Endometrium (tissue), 2 donors: ENCODE results near the gene RUNX1.

Experiments
- FAIRE-seq: peaks from 2 replicates; lab custom pipeline; 2012; peaks lifted over from hg19 to GRCh38; lab: Jason Lieb, UNC
- donor health status: control.
- donor health status: control.

RUNX1 gene

DNA sequence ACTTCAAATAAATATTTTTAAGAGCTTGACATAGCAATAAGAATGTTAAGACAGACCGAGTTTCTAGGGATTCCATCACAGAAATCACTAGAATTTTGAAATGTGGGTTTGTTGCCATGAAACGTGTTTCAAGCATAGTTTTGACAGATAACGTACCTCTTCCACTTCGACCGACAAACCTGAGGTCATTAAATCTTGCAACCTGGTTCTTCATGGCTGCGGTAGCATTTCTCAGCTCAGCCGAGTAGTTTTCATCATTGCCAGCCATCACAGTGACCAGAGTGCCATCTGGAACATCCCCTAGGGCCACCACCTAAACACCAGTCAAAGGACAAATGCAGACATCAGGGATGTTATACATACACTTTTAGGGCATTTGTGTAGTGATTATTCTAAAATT lies 168.7 kb downstream of the RUNX1 start:
- no peak for FAIRE-seq

DNA sequence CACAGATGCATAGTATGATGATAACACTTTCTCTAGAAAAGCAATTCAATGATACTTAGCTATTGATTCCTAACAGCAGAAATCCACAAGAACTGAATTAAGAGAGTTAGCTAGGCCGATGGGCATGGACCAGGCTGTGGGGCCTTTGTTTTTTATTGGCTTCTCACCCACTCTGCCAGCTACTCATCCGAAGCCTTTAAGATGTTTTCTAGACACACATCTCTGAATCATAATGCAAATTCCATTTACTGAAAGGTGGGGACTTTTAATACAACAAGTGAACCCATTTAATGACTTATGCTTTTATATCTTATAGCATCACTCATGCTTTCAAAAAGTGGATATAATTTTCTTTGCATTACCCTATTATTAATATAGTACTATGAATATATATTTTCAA lies 170.2 kb downstream of the RUNX1 start:
- FAIRE-seq = no peak

DNA sequence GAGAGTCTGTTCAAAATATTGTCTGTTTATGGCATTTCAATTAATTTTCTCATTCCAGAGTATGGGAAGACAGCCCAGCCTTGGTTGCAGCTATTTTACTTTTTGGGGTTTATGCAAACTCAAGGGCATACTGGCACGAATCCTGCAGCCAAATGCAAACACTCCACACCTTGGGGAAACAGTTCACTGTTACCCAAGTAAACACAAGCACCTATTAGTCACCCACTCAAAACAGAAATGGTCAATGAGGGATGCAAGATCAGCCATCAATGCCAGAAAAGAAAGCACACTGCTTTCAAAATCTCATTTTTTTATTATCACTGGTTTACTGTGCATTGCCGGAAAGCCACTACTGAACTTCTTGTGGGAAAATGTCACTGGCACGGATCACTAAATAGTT lies 170.6 kb downstream of the RUNX1 start:
- FAIRE-seq = no peak

DNA sequence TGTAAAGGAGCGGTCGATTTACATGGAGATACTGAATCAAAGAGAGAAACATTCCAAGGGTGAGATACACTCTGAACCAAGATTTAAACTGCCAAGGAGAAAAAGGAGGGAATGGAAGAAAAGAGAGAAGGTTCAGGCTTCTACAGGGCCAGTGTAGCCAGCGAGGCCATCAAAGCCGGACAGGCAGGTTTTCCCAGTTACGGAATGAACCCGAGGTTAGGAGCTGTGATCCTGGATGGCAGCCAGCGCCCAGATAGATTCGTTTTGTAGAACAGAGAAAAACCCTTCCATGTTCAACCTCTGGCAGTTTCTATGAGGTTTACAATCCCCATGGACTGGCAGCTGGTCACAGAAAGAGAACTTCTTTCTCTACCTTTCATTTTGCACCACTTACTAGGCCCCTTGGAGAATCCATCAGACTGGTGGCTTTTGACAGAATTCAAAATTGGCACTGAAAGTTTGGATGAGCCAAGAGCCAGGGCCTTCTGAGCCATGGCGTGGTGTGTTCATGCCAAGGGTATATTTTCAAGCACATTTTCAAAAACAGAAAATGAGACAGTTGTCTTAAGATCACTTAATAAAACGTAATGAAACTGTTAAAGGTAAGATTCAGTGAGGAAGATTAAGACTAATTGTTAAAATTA lies 171.5 kb downstream of the RUNX1 start:
- no peak for FAIRE-seq

DNA sequence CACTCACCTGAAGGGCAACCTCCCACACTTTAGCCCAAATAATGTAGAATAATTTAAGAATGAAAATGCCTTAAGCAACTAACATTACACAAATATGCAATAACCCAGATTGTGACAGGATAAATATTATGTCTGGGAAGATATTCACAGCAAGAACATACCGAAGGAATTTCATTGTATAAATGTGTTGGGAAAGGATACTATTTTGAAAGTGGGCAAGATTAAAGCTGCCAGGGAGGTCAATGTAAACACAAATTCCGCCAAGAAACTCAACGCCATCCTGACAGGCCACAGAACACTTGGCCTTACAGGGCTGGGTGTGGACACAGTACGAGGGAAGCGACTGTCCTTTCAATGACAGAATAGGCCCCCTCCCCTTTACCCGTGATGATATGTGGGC lies 173.3 kb downstream of the RUNX1 start:
- no peak for FAIRE-seq

DNA sequence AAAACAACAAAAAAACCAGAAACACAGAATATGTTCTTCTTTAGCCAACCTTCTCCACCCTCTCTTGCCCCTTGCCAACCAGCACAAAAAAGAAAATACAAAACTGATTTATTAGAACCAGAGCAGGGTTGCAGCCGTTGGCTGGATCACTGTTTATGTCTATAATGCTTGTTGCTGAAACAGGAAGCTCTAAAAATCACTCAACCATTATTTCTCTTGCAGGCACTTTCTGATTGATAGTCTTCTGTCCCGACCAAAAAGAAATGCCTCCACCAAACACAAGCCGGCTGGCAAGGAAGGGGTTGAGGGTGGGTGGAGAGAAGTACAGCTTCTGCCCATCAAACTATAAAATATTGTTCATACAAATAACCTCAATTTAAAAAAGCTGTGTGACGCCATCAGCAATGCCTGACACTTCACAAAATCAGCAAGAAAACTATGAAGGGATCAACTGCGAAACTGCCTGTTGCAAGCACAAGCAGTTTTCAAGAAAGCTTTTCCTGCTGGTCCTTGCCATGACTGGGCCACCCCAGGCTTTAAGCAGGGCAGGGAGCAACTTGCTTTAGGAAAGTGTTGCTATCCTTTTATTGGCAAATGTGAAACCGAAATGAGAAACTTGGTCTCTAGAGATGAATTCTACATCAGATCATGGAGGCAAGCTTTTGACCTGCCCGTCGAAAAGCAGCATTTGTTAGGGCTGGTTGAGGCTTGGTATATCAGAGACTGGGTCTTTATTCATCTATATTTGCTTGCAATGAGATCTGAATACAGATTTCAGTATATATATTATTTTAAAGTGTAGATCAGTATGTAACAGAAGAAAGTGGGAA lies 174.2 kb downstream of the RUNX1 start:
- FAIRE-seq = no peak

DNA sequence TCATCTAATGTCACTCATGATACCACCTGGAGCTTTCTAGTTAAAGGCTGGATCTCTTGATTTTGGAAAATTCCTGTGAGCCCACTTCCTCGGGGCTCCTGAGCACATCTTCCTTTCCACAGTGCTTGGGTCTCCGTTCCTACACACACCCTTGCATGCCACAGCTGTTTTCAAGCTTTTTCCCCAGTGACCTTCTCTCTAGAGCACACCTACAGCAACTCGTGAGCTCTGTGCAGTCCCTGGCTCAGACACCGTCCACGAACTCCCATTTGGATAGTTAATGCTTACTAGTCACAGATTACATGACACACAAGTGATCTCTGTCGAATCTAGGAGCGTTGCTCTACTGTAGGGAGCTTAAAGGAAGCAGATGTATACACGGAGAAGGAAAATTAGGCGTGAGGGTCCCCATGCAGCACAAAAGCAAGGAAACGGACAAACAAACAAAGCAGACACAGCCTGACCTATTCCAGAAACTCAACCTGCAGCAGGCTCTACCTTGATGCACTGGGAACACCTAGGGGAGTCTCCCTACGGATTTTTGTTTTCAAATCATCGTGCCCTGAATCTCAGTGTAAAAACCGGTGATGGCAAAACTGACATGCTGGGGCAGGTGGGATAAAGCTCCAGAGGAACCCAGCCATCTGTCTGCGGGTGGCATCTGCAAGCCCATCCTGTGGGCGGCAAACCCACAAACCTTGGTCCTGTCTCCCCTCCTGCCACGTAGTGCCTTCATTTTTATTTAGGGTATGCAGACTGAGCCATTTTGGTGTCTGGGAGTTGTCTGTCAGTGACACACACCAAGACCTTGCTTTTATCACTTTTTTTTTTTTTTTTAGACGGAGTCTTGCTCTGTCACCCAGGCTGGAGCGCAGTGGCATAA lies 177.8 kb downstream of the RUNX1 start:
- no peak for FAIRE-seq

DNA sequence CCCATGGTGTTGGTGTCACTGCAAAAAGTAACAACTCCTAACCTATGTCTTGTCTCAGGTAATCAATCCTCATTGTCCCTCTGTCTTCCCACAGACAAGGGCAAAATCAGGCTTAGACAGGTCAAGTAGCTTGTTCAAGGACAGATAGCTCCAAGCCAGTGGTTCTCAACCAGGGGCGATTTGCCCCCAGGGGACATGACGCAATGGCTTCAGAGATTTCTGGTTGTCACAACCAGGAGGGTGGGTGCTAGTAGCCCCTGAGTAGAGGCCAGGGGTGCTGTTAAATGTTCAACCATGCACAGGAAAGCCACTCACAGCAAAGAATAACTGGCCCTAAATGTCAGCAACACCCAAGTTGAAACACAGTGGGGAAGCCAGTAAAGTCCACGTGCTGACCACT lies 178.9 kb downstream of the RUNX1 start:
- no peak for FAIRE-seq

DNA sequence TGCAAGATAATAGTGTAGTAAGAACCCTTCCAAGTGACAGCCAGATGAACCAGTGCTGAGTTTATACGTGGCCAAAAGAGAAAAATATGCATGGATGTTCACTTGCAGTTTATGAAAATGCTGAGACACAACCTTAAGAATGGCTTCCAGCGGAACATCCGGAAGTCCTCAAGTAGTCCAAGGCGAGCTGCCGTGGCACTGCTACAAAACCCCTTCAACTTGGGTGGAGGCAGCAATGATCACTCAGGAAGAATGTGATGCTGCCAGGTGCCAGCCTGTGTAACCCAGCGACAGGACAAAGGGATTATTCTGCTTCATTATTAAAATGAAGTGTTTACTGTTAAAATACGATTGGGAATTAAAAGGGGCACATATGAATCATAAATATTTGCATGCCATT lies 179.6 kb downstream of the RUNX1 start:
- no peak for FAIRE-seq

DNA sequence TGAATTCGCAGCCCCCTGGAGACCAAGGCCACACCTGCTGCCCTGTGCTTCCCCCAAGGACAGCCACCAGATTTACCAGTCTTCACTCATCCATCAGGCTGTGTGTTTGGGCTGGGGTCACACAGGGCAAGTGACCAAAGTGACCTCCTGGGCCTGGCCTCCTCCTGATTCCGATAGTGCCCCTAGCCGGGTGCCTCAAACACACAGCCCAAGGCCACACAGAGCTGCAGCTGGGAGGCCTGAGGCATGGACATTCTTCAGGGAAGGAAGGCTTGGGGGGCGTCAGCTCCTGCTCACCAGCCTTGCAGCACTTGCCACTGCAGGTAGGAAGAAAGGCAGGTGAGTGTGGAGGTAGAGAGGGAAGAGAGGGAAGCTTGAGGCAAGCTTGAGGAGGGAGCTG lies 181.3 kb downstream of the RUNX1 start:
- no peak for FAIRE-seq

DNA sequence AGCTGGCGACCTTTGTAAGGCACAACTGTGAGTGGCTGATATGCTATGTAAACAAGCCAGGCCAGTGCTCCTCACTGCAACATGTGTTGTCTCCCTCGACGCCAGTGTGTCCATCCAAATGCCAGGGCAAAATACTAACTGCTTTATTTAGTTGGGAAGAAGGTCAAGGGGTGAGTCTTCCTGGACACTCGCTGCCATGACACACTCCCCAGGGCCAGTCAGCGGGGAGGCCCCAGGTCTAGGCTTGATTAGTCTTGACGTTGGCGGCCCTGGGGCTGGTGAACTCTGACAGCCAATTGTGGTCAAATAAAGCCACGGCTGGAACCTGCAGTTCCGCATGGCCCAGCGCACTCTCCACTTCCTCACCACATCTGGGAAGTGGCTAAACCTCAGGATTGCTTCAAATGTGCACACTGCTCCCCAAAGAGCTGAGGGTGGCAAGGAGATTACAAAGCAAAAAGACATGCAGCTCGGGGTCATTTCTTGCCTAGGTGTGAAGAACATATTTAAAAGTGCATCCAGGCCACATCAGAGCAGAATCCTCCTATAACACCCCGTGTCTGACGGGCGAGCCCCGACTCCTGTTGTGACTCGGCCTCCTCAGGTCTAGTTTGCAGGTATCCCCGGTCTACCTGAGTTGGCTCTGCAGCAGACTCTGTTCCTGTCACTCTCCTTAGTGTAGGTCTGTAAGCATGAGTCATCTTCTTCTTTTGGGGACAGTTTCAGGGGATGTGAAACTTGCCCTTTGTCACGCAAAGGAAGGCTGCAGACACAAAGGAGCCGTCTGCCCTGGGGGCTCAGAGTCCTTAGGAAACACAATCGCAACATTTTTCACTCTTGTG lies 183.5 kb downstream of the RUNX1 start:
- FAIRE-seq = no peak

DNA sequence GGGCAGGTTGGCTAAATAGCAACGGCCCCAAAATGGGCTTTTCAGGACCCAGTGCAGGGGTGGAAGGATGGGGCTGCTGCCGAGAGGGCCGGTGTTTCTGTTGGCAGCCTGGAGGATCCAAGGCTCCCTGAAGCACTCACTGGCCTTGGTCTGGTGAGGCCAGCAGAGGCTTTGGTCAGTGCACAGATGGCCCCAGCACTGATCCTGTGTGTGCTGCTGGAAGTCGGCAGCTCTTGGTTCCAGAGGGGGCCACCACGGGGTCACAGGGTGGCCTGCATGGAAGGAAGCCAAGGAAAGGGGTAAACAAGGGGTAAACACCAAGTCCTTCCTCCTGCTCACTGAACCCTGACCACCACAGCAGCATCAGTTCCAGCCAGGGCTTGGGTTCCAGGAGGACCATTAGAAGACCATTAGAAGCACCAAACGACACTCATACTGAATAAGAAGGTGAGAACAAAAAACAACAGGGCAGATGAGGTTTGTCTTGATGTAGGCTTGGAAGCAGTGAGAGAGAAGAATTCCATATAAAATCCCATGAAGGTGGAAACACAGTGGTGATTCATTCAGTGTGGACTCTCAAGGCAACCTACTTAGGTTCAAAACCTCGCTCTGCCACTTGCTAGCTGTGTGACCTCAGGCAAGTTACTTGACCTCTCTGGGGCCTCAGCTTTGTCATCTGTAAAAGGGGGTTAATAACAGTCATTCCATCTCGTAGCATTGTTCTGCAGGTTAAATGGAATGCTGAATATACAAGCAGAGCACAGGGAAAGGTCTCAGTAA lies 184.5 kb downstream of the RUNX1 start:
- no peak for FAIRE-seq

DNA sequence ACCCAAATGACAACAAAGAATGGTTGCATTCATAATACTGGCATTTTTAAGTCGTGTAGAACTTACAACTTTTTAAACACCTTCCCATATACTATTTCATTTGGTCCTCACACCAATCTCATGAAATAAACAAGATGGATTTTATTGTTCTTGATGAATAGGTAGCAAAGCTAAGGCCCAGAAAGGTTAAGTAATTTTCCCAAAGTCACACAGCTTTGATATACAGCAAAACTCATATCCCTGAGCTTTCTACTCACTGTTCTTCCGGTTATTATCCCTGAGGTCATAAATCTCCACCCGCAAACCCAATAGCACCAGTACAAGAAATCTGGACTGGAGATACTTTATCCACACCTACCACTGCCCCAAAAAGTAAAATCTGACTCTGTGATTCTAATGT lies 186.2 kb downstream of the RUNX1 start:
- no peak for FAIRE-seq

DNA sequence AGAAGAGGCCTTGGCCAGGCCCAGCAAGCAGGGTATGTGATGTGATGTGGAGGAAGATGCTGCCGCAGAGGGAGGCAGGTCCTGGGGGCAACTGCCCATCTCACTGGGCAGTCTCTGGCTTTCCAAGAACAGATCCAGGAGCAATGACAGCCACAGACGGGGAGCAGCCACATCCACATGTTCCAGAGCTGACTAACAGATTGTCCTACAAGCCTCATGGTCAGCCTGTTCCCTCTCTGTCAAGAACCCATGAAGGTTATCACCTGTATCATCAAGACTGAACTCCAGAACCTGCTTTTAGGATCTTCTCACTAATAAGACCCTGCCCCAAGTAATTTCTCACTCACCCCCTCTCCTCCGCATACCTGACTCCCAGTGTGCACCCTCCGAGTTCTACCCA lies 187.8 kb downstream of the RUNX1 start:
- FAIRE-seq = no peak

DNA sequence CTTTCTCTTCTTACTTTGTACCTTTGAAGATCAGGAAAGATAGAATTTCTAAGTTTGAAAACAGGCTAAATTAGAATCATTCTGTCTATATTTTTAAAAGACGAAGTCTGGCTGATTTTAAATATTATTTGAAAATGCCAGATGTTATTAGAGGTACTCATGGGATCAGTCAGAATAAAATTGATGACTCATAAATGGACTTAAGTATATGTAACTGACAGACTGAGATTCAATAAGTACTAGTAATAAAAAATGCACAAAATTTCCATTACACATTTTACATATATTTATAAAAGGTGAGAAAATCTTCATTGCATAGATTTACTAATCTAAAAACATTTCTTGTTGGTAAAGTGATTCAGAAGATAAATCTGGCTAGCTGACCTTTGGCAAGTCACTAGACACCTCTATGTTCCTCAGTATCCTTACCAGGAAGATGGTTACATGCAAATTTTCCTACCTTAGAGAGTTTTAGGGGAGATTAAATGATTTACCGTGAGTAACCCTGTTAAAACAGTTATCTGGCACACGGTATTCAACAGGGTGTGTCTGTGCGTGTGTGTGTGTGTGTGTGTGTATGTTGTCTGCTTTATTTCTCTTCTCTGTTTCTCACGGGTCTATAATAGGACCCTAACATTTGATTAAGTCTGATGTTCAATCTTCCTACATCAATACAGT lies 189.0 kb downstream of the RUNX1 start:
- FAIRE-seq = no peak

DNA sequence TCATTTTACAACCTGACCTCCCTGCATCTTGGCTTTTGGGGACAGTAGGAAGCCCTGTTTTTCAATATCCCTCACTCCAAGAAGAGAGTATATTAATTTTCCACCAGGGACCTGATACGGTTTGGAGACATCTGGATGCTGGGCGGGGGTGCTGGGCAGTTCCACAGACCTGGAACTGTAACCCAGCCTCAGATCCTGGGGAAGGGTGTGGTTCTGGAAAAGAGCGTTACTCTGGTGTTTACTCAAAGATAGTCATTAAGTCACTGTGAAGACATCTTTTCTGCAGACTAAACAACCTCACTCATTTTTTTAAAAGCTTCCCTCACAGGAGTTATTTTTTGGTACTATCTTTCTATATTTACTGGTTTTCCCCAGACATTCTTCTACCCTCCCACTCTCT lies 190.5 kb downstream of the RUNX1 start:
- no peak for FAIRE-seq

DNA sequence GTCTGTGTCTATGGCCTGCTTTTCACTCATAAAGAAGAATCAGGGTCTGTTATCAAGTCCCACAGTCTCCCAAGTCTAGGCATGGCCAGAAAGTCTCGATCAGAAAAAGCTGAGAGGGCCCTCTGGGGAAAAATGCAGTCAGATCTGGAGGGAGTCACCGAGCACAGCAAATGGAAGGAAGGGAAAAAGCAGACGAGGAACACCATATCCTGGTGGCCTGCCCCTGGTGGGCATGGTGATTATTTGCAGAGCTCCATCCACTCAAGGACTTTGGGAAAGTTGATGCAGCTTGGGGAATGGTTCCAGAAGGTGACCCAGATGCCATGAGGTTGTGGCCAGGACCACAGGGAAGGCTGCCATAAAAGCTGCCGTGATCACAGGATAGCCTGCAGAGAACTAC lies 191.2 kb downstream of the RUNX1 start:
- FAIRE-seq = no peak

DNA sequence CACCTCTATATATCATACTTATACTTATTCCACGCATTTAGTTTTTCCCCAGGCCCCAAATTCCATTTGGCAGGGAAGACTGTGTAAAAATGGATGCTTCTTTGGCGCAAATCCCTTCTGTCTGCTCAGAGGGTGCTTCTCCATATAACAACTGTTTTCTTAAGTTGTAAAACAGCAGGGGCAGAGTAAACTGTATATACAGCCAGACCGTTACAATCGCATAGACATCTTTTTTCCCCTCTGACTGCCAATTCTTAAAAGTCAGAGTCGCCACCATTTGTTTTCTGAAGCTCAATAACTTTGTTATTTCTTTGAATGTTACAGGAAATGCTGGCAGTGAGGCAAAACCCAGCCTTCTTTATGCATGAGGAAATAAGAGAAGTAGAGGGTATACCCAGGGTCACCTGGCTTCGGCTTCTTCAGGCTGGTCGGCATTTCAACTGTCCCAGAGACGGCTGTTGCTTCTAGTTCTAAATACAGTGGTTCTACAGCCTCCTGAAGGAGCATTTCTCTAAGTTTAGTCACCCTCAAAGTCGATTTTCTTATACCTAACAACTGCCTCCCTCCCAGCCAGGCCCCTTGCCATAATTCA lies 191.9 kb downstream of the RUNX1 start:
- FAIRE-seq = no peak

DNA sequence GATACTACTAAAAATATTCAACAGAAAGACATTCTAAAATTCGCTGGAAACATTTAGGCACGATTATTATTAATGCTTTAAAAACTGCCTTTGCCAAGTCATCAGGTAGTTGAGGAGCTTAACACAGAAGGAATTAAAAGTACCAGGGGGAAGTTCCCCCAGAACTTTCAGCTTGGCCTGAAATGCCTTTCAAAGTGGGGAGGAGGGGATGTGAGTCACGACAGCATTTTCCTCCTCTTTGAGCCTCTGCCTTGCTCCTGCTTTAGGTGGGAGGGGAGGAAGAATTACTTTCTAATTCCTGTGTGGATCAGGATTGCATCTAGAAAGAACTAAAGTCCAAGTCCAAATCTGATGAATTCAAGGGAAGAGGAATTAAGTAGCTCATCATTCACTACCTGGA lies 196.7 kb downstream of the RUNX1 start:
- no peak for FAIRE-seq

DNA sequence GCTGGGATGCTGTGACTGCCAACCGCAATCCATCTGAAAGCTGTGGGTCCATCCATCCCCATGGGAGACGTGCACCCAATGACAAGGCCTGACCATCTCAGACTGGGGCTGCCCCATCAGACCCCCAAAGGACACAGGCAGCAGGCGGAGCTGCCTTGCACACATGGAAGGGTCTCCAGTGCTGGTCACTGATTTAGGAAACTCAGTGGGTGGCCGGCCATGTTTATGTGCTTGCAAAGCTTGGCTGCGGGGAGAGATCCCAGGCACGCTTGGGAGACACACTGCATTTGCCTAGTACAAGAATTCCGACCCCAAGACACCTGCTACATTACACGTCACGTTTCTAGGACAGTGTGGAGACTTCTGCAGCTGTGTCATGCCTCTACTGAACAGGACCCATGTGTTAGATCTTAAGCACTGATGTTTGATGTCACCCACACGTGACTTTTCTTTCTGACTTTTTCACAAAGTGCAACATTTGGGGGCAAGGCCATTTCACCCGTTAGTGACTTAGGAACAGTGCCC lies 198.9 kb downstream of the RUNX1 start:
- no peak for FAIRE-seq
